HG02938 (cell line): ENCODE measurements around the gene SH3TC1.

Experiments
- ATAC-seq: cut with Tn5 transposase; IDR thresholded peaks from one replicate; pipeline ENCODE4 v1.9.1; 2021; ENCODE audit warnings: mild to moderate bottlenecking, moderate library complexity; ENCODE audit not compliant: unreplicated experiment

The SH3TC1 gene

GRCh38 chr4:8285976-8286718 lies 87.1 kb downstream of the SH3TC1 start:
- no peak for ATAC-seq

GRCh38 chr4:8286719-8287342 lies 87.7 kb downstream of the SH3TC1 start:
- ATAC-seq, result no peak

- ATAC-seq, result no peak
Observed at GRCh38 chr4:8287343-8288280, 88.5 kb downstream of the SH3TC1 start.

DNA sequence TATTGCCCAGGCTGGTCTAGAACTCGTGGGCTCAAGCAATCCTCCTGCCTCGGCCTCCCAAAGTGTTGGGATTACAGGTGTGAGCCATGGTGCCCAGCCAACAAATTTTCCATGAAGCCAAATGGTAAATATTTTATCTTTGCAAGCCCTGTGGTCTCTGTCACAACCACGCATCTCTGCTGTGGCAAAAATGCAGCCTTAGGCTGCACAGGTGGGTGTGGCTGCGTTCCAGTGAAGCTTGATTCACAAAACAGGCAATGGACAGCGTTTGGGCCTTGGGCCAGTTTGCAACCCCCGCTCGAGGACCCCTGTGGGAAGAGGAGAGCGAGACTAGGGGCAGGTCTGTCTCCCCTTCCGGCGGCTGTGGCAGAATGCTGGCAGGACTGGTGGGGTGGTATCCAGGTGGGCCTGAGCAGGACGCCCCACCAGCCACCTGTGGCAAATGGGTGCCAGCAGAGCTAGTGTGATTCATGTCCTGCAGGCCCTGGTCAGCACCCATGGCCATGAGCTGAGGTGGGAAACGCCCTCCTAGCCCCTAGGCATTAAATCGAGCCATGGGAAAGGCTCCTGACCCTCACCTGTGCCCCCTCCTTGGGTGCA lies 90.2 kb downstream of the SH3TC1 start:
- no peak for ATAC-seq

- no peak for ATAC-seq
Observed at GRCh38 chr4:8289956-8290700, 91.0 kb downstream of the SH3TC1 start.

DNA sequence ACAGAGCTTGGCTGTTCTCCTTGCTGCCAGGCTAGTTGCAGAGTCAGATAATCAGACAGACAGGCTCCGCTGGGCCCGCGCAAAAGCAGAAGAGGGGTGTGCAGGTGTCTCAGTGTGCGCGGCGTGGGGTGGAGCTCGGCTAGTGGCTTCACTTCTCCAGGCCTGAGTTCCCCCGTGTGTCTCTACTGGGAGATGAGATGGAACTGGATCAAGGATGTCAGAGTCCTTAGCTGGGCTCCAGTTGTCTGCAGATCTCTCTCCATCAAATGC lies 91.5 kb downstream of the SH3TC1 start:
- no peak for ATAC-seq
